ENCODE data around the gene ZNF341.

GRCh38 chr20:33710681-33711445, 20.9 kb upstream of the ZNF341 start:
- TF ChIP-seq, protein P1, sequence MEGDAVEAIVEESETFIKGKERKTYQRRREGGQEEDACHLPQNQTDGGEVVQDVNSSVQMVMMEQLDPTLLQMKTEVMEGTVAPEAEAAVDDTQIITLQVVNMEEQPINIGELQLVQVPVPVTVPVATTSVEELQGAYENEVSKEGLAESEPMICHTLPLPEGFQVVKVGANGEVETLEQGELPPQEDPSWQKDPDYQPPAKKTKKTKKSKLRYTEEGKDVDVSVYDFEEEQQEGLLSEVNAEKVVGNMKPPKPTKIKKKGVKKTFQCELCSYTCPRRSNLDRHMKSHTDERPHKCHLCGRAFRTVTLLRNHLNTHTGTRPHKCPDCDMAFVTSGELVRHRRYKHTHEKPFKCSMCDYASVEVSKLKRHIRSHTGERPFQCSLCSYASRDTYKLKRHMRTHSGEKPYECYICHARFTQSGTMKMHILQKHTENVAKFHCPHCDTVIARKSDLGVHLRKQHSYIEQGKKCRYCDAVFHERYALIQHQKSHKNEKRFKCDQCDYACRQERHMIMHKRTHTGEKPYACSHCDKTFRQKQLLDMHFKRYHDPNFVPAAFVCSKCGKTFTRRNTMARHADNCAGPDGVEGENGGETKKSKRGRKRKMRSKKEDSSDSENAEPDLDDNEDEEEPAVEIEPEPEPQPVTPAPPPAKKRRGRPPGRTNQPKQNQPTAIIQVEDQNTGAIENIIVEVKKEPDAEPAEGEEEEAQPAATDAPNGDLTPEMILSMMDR (IDR thresholded peaks at IDR 0.05): no peak
- no peak for TF ChIP-seq POLR2A (IDR thresholded peaks at IDR 0.05)
- TF ChIP-seq EP300 (IDR thresholded peaks at IDR 0.05): no peak
